LNCAP (cell line): Measurements from ENCODE around the gene GXYLT2.

Experiments used
- CTCF ChIP-seq: fragments of 450-650 bp; IDR thresholded peaks from 2 replicates; pipeline ENCODE4 v1.5.1; 2017; ENCODE audit warnings: mild to moderate bottlenecking

Gene GXYLT2

GRCh38 chr3:72959336-72959735 is 71.5 kb downstream of the GXYLT2 start:
- TF ChIP-seq CTCF: no peak

GRCh38 chr3:72960812-72961518 is 73.1 kb downstream of the GXYLT2 start:
- TF ChIP-seq CTCF: no peak

- no peak for TF ChIP-seq CTCF
Observed at GRCh38 chr3:72961752-72962151, 73.9 kb downstream of the GXYLT2 start.

GRCh38 chr3:72962317-72962716 is 74.5 kb downstream of the GXYLT2 start:
- no peak for TF ChIP-seq CTCF

DNA sequence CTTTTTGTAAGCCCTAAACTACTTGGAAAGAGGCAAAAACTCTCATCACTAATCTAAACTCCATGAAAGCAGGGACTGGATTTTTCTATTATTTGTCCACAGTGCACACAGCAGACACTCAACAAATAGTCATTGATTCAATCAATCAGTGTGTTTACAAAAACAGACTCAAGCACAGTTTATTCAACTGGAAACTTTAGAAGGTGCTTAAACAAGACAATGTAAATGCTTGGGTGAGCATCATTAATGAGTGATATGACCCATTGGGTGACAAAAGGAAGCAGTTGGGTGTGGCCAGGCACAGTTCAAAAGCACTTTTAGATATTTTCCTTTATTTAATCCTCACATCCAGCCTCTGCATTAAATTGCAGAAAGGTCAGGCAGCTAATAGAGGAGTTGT is 76.8 kb downstream of the GXYLT2 start:
- TF ChIP-seq CTCF: no peak

- no peak for TF ChIP-seq CTCF
Observed at GRCh38 chr3:72968266-72968664, 80.4 kb downstream of the GXYLT2 start.

DNA sequence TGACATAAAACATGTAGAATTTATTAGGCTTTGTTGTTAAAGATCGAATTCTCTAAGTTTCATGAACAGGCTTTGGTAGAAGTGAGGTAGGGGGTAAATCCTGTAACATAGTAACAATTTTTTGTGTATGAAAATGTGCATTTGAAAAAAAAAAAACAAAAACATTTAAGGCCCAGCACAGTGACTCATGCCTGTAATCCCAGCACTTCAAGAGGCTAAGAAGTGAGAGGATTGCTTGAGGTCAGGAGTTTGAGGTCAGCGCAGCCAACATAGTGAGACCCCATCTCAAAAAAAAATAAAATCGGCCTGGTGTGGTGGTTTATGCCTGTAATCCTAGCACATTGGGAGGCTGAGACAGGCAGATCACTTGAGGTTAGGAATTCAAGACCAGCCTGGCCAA is 81.9 kb downstream of the GXYLT2 start:
- TF ChIP-seq CTCF: no peak

DNA sequence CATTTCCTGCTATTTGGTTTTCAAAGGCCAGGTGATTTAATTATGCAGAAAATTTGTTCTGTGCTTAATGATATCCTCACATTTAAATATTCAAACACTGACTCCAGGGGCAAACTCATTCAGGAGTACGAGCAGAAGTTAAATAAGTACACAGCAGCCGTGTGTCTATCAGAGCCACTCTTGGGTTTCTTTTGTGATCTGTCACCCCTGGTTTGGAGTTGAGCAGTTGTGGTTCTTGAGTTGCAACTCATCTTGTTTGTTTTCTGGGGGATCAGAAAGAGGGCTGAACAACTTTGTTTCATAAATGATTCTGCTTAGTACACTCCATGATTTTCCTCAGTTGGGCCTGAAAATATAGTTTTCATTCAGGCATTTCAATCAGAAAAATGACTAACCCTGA is 83.1 kb downstream of the GXYLT2 start:
- TF ChIP-seq CTCF: no peak
